CD4-positive, alpha-beta T cell treated with Interleukin-6 at 100 ng/mL for 8 hours (primary cell): ENCODE data around the gene ZMAT2.
A peak's percentile ranks its signal among the peaks of the same experiment; 100 is the strongest.
"Not testable (repeated sequence)": the region's sequence is repeated elsewhere in the genome, so short reads cannot be mapped to it uniquely, and the experiment has no call there.

Experiments
- DNase-seq: peaks from one replicate; pipeline ENCODE4 v3.0.0-alpha.2; 2020; ENCODE audit warnings: mixed read lengths, low spot score

ZMAT2 gene

DNA sequence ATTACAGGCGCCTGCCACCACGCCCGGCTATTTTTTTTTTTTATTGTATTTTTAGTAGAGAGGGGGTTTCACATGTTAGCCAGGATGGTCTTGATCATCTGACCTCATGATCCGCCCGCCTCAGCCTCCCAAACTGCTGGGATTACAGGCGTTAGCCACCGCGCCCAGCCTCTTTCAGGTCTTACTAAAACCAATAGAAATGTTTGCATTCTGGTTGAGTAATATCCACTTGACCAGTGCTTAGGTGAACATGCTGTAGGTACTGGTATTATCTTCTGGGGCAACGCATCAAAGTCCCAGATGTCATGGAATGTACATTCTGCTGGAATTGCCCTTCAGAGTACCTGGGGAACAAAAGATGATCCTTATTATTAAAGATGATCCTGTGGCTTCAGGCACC, 8.5 kb downstream of the ZMAT2 start:
- not testable (repeated sequence) for DNase-seq

DNA sequence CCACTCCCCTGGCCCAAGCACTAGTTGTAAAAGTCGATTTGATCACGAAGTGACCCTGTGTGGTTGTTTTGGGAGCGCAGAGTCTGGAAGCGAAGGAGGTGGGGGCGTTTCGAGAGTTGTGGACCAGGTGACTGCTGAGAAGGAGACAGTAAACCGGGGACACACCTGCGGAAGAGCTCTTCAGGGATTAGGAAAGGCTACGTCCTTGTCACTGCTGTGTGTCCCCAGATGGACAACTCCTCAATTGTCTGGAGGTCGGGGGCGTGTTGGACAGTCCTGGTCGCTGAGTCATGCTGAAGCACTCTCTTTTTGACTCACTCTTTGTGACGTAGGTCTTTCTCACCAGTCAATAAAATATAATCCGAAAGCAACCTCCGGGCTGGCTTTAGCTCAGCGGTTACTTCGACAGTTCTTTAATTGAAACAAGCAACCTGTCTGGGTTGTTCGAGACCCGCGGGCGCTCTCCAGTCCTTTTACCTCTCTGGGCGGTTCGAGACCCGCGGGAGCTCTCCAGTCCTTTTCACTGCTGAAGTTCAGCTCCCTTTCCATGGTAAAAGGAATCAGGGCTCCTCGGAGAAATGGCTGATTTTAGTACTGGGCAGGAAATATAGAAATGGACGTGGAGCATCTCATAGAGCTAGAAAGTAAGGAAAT, 10.8 kb downstream of the ZMAT2 start:
- DNase-seq, result peak; percentile 93

DNA sequence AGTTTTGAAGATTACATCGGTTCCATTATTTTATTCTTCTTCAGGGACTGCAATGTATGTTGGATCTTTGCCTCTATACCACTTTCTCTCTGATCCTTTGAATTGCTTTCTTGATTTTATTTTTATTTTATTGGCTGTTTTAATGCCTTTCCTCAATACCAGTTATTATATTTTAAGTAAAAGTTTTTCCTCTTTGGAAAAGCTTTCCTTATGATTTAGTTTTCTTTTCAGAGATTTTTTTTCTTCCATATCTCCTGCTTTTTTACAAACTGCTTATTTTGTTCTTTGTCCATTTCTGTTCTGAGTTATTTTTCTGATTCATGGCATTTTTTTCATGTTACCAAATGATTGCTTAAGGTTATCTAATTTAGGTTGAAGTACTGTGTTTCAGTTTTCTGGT, 11.5 kb downstream of the ZMAT2 start:
- no peak for DNase-seq

DNA sequence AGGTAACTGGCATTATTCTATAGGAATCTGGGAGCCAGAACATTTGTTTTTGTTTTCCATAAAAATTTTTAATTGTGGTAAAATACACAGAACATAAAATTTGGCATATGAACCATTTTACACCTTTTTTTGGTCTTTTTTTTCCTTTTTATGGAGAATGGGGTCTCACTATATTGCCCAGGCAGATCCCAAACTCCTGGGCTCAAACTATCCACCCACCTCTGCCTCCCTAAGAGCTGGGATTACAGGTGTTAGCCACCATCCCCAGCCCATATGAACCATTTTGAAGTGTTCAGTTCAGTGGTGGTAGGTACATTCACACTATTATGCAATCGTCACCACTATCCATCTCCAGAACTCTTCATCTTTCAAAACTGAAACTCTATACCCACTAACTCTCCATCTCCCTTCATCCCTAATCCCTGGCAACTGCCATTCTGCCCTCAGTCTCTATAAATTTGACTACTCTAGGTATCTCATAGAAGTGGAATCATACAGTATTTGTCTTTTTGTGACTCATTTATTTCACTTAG, 13.4 kb downstream of the ZMAT2 start:
- no peak for DNase-seq

DNA sequence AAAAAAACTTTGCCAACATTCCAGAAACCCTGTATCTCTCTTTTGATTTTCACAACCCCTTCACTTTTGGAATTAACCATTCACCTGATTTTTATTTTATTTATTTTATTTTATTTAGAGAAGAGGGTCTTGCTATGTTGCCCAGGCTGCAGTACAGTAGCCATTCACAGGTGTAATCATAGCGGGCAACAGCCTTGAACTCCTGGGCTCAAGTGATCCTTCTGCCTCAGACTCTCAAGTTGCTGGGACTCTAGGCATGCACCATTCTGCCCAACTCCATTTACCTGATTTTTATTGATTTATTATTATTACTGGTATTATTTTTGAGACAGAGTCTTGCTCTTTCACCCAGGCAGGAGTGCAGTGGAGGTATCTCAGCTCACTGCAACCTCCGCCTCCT, 16.0 kb downstream of the ZMAT2 start:
- DNase-seq, result not testable (repeated sequence)

DNA sequence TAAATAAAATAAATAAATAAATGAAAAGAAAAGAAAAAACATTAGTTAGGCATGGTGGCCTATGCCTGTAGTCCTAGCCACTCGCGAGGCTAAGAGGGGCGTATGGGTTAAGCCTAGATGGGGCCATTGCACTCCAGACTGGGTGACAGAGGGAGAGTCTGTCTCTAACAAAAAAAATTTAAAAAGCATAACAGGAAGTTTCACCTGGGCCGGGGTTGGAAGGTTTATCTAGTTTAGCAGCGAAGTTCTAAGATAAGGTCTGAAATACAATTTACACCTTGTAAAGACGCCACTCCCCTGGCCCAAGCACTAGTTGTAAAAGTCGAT, 18.0 kb downstream of the ZMAT2 start:
- no peak for DNase-seq

DNA sequence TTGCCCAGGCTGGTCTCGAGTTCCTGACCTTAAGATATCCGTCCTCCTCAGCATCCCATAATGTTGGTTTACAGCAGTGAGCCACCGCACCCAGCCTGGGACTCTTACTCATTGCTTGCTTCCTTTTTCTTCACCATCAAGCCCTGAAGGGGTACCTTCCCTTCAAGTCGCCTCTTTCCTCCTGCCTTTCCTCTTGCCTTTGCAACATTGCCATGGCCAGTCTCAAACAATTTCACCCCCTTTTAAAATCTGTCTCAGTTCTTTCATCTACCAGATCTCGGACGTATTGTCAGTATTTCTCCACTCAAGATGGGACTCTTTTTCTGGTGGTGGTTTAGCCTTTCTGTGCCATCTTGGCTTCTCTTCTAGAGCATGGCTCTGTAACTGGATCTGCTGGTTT, 20.5 kb downstream of the ZMAT2 start:
- not testable (repeated sequence) for DNase-seq

DNA sequence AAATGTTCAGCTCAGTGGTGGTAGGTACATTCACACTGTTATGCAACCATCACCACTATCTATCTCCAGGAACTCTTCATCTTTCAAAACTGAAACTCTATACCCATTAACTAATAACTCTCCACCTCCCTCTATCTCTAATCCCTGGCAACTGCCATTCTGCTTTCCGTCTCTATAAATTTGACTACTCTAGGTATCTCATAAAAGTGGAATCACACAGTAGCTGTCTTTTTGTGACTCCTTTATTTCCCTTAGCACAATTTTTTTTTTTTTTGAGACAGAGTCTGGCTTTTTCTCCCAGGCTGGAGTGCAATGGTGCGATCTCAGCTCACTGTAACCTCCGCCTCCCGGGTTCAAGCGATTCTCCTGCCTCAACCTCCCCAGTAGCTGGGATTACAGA, 21.1 kb downstream of the ZMAT2 start:
- not testable (repeated sequence) for DNase-seq

DNA sequence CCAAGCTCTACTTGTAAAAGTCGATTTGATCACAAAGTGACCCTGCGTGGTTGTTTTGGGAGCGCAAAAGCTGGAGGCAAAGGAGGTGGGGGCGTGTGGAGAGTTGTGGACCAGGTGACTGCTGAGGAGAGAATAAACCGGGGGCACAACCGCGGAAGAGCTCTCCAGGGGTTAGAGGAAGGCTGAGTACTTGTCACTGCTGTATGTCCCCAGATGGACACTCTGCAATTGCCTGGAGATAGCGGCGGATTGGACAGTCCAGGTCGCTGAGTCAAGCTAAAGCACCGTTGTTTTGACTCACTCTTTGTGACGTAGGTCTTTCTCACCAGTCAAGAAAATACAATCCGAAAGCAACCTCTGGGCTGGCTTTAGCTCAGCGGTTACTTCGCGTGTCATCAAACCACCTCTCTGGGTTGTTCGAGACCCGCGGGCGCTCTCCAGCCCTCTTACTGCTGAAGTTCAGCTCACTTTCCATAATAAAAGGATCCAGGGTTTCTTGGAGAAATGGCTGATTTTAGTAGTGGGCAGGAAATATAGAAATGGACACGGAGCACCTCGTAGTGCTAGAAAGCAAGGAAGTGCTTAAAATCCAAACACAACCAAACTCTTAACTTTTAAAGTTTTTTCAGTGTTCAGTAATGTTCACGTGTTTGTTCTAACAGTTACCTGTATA, 25.7 kb downstream of the ZMAT2 start:
- peak; percentile 49 for DNase-seq

DNA sequence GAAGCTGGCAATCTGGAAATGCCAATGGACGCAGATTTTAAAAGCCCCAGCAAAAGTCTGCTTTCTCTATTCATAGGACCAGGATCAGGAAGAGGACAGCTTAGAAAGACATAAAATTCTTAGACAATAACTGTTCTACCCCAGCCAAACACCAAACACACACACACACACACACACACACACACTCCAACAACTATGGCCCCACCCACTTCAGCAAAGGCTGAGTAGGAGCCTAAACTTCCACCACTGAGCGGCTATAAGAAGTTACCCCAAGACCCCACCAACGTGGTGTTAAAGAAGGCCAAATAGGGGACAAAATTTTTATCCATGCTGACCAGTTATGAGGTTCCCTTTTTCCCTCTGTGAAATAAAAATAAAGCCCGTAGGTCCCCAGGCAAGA, 32.9 kb downstream of the ZMAT2 start:
- no peak for DNase-seq

DNA sequence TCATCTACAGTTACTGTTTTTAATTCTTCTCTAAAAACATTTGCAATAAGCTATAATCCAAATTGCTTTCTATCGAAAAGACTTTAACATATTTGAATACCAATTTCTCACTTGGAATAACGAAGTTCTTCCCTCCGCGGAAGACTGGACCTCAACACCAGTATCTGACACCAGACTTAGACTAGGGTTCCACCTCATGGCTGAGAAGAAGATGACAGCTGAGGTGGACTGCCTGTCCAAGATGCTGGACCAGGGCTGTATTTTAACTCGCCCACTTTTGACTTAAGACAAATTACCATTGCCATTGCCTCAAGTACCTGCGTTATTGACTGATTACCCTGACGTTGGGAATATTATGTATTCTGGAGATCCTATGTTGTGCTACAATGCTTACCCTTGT, 34.1 kb downstream of the ZMAT2 start:
- DNase-seq, result no peak

DNA sequence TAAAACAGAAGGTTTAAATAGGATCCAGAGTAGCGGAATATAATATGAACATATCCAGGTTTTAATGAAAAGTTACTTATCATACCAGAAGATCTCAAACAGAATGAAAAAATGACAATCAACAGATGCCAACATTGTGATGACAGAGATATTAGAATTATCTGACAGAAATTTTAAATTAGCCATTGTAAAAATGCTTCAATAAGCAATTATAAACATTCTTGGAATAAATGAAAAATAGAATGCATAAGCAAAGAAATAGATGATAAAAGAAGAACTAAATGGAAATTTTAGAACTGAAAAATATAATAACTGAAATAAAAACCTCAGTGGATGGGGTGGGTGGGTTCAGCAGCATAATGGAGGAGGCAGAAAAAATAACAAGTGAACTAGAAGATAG, 37.2 kb downstream of the ZMAT2 start:
- no peak for DNase-seq

DNA sequence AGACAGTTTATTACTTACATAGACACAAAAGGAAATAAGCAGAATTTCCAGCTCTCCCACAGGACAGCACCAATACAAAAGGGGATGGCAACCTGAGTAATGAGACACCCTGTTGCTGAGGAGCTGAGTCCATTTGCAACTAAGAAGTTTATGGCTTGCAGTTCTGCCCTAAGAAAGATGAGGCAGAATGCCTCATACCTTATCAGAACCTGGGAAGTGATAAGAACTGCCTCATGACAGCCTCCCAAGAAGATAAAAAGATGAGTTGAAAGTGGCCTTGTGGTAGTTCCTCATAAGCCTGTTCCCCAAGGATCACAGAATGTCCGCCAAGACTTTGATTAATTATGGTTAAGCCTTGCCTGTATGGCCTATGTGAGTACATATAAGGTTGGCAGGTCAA, 41.7 kb downstream of the ZMAT2 start:
- no peak for DNase-seq

DNA sequence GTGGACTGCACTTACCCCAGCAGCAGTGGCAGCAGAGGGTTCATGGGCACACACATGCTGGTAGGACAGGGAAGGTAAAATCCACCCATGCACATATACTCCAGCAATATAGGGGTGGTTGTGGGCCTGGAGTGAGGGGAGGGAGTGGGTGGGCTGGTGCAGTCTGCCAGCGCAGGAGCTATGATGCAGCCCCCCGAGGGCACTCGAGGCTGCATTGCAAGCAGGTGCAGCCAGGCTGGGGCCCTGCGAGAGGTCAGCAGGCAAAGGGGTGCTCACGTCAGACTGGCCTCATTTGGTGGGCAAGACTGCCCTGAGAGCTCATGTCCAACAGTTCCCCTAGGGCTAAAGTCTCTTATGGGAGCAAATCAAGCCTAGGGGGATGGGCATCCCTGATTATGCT, 53.3 kb downstream of the ZMAT2 start:
- no peak for DNase-seq
